ENCODE data around the gene DNAL4.

The DNAL4 gene, protein sequence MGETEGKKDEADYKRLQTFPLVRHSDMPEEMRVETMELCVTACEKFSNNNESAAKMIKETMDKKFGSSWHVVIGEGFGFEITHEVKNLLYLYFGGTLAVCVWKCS

GRCh38 chr22:38793721-38794466 is at the start of gene DNAL4:
Gene DNAL4 (minus strand): TSS chr22:38794143. CDS start chr22:38782731, 11,412 bp downstream.
- peaks cover 25% of the 10 kb centered on the region for H3K27me3 ChIP-seq (ENCODE audit: low read depth, low read length)
- peak within 1 kb of the TSS; percentile 42 for H3K9ac ChIP-seq (ENCODE audit: low read length)
- H3K4me2 ChIP-seq (ENCODE audit: low read length): peak within 1 kb of the TSS; percentile 62
- H3K9me3 ChIP-seq (ENCODE audit: insufficient read depth, low read length): no peaks in the 10 kb centered on the region
- H2AFZ ChIP-seq (ENCODE audit: low read depth, low read length): peak within 1 kb of the TSS; percentile 91
- H4K20me1 ChIP-seq (ENCODE audit: insufficient read depth, low read length): no peaks in the 10 kb centered on the region
- no peaks in the 10 kb centered on the region for H3K36me3 ChIP-seq (replicated peaks; ENCODE audit: low read depth, low read length)
- TF ChIP-seq, protein P1, sequence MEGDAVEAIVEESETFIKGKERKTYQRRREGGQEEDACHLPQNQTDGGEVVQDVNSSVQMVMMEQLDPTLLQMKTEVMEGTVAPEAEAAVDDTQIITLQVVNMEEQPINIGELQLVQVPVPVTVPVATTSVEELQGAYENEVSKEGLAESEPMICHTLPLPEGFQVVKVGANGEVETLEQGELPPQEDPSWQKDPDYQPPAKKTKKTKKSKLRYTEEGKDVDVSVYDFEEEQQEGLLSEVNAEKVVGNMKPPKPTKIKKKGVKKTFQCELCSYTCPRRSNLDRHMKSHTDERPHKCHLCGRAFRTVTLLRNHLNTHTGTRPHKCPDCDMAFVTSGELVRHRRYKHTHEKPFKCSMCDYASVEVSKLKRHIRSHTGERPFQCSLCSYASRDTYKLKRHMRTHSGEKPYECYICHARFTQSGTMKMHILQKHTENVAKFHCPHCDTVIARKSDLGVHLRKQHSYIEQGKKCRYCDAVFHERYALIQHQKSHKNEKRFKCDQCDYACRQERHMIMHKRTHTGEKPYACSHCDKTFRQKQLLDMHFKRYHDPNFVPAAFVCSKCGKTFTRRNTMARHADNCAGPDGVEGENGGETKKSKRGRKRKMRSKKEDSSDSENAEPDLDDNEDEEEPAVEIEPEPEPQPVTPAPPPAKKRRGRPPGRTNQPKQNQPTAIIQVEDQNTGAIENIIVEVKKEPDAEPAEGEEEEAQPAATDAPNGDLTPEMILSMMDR (IDR thresholded peaks at IDR 0.05; ENCODE audit: low read depth, low read length): no peak
- peak within 1 kb of the TSS; percentile 86 for H3K4me3 ChIP-seq (ENCODE audit: low read length)
- H3K79me2 ChIP-seq (ENCODE audit: low read length): 0 out of 2 replicates have a peak, but pooled peaks cover 3% of the 10 kb centered on the region
- H3K4me1 ChIP-seq (ENCODE audit: low read length): peaks cover 12% of the 10 kb centered on the region
- H3K27ac ChIP-seq (ENCODE audit: low read length): no peak within 1 kb of the TSS

DNA sequence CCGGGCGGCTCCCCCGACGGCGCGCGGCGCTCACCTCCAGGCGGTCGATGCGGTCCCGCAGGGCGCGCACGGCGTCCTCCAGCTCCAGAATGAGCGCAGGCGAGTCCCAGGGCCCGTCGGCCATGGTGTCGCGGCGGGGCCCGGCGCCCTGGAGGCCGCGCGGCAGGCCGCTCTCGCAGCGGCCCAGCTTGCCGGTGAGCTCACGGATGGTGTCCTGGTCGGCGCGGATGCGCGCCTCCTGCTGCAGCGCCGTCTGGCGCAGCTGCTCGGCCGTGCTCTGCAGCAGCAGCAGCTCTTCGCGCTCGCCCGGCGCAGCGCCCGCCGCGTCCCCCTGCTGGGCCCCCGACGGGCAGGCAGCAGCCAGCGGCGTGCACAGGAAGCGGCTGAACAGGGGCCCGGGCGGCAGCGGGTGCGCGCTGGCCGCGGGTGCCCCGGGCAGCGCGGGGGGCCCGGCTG is 49.3 kb upstream of the DNAL4 start:
- Histone ChIP-seq H3K9me3 (ENCODE audit: insufficient read depth, low read length) (no peaks in the 10 kb centered on the region), H3K4me2 (ENCODE audit: low read length) (no peak overlapping the region), H4K20me1 (ENCODE audit: insufficient read depth, low read length) (no peaks in the 10 kb centered on the region), H3K27ac (ENCODE audit: low read length) (no peak overlapping the region), H2AFZ (ENCODE audit: low read depth, low read length) (no peak overlapping the region), H3K9ac (ENCODE audit: low read length) (no peak overlapping the region), H3K36me3 (replicated peaks; ENCODE audit: low read depth, low read length) (no peaks in the 10 kb centered on the region), H3K79me2 (ENCODE audit: low read length) (no peaks in the 10 kb centered on the region), H3K4me3 (ENCODE audit: low read length) (no peak overlapping the region), H3K4me1 (ENCODE audit: low read length) (no peaks in the 10 kb centered on the region), H3K27me3 (ENCODE audit: low read depth, low read length) (peaks cover 39% of the 10 kb centered on the region)
- no peak for TF ChIP-seq EZH2phosphoT487 (IDR thresholded peaks at IDR 0.05; ENCODE audit: low read depth)
- TF ChIP-seq, protein P1 (IDR thresholded peaks at IDR 0.05; ENCODE audit: low read depth, low read length): no peak

DNA sequence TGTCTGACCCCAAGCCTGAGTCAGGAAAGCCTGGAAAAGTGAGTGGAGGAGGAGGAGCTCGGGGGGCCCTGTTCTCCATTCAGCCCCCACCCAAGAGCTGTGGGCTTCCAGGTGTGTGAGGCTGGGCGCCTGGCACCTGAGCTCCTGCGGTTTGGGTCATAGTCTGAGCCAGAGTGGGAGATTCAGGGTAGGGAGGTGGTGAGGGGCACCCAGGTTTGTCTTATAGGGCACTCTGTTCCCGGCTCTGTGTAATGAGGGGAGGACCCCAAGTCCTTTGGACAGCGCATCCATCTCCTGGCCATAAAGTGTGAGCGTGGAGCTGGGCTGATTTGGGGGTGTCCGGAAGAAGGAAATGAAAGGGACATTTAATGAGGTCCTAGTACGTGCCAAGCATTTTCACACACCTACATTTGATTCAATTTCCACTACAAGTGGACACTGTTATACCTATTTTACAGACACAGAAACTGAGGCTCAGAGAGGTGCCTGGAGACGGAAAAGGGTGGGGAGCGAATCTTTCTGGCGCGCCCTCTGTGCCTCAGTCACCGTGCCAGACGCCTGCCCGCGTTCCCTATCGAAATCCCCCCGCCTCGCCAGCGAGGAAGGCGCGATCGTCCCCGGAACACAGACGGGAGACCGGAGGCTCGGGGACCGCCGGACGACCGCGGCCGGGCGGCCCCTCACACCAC is 48.7 kb upstream of the DNAL4 start:
- Histone ChIP-seq H3K4me2 (ENCODE audit: low read length) (no peak overlapping the region), H3K9me3 (ENCODE audit: insufficient read depth, low read length) (no peaks in the 10 kb centered on the region), H3K4me1 (ENCODE audit: low read length) (no peaks in the 10 kb centered on the region), H3K79me2 (ENCODE audit: low read length) (no peaks in the 10 kb centered on the region), H3K36me3 (replicated peaks; ENCODE audit: low read depth, low read length) (no peaks in the 10 kb centered on the region), H2AFZ (ENCODE audit: low read depth, low read length) (no peak overlapping the region), H3K27ac (ENCODE audit: low read length) (no peak overlapping the region), H3K4me3 (ENCODE audit: low read length) (no peak overlapping the region), H3K27me3 (ENCODE audit: low read depth, low read length) (peaks cover 35% of the 10 kb centered on the region), H4K20me1 (ENCODE audit: insufficient read depth, low read length) (no peaks in the 10 kb centered on the region), H3K9ac (ENCODE audit: low read length) (no peak overlapping the region)
- TF ChIP-seq, protein P1 (IDR thresholded peaks at IDR 0.05; ENCODE audit: low read depth, low read length): no peak
- TF ChIP-seq EZH2phosphoT487 (IDR thresholded peaks at IDR 0.05; ENCODE audit: low read depth): no peak

- Histone ChIP-seq H3K27me3 (ENCODE audit: low read depth, low read length) (peaks cover 39% of the 10 kb centered on the region), H3K27ac (ENCODE audit: low read length) (no peak overlapping the region), H3K9ac (ENCODE audit: low read length) (no peak overlapping the region), H3K4me3 (ENCODE audit: low read length) (no peak overlapping the region), H4K20me1 (ENCODE audit: insufficient read depth, low read length) (no peaks in the 10 kb centered on the region), H3K4me2 (ENCODE audit: low read length) (no peak overlapping the region), H3K4me1 (ENCODE audit: low read length) (no peaks in the 10 kb centered on the region), H3K79me2 (ENCODE audit: low read length) (no peaks in the 10 kb centered on the region), H2AFZ (ENCODE audit: low read depth, low read length) (no peak overlapping the region), H3K9me3 (ENCODE audit: insufficient read depth, low read length) (no peaks in the 10 kb centered on the region), H3K36me3 (replicated peaks; ENCODE audit: low read depth, low read length) (no peaks in the 10 kb centered on the region)
- TF ChIP-seq EZH2phosphoT487 (IDR thresholded peaks at IDR 0.05; ENCODE audit: low read depth): no peak
- TF ChIP-seq, protein P1 (IDR thresholded peaks at IDR 0.05; ENCODE audit: low read depth, low read length): no peak
Observed at GRCh38 chr22:38841635-38842034, 47.7 kb upstream of the DNAL4 start.

Measured in OCI-LY3 (cell line).